ENCODE measurements around the gene CERS6.

CERS6 gene

DNA sequence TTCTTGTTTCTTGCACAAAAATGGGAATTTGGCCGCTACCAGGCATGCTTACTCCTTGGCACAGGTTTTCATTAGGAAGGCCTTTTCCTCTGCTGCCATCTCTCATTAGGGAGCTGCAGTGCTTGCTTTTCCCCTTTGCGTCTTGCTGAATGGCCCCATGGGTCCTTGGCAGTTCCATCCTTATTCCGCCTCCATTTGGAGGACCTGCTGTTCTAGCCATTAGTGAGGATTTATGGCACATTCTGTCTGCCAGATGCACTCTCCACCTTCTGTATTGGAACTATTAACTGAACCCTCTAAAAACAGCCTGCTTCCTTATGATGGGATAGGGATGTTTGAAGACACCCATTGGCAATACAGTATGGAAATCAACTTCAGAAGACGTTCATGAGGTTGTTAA, 242.9 kb downstream of the CERS6 start:
- no peak for DNase-seq (ENCODE audit: low read depth in 2 of 2)

GRCh38 chr2:168699844-168700417, 243.9 kb downstream of the CERS6 start:
- no peak for DNase-seq (ENCODE audit: low read depth in 2 of 2)

- no peak for DNase-seq (ENCODE audit: low read depth in 2 of 2)
These were observed 244.7 kb downstream of the CERS6 start for GRCh38 chr2:168700615-168701245.

DNA sequence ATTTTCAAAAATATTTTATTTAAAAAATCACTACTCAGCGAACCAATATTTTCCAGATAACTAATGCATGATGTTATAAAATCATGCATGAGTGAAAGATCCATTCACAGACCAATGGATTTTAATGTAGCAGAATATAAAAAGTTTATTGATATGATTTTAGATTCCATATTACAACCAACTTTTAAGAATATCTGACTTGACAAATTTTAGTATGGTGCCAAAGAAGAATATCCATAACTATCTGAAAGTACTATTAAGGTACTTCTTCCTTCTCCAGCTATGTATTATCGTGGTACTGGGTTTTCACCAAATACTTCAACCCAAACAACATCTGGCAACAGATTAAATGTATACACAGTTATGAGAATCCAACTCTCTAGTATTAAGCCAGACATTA, 246.5 kb downstream of the CERS6 start:
- DNase-seq (ENCODE audit: low read depth in 2 of 2): no peak

- DNase-seq (ENCODE audit: low read depth in 2 of 2): no peak
These were observed 247.9 kb downstream of the CERS6 start for GRCh38 chr2:168703926-168704325.

DNA sequence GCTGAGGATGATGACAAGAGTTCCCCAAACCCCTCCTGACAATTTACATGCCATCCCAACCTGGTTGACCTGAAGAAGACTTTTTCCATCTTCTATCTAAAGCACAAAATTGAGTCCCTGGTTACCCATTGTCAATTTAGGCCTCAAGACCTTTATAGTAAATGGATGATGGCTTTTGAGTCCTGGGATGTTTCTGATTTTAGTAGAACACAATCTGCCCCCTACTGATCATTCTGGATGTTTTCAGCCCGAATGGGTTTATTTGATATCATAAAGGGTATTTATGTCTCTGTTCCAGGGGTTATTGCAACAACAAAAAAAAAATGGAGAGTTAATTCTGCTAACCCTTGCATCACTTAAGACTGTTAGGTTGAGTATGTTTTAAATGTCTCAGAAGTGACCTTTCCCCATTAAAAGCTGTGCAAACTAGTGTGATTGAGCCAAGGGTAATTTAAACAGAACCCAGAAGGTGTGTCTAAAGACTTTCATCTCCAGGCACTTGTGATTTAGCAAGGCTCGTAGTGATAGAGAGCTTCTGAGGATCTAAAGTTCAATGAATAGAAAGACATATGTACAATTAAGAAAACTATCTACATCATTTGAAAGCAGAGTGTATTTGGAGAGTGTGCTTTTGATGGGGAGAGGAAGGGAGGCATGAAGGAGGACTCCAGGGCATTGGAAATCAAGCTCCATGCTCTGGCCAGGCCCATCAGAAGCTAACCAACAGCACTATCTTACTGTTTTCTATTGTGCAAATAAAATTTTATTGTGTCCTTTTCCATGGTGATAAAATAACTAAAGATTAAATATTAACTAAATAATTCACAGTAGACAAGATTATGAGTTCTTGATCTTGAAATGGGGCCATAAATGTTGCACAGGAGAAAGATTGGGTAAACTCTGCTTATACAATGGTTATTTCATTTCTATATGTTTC, 249.7 kb downstream of the CERS6 start:
- no peak for DNase-seq (ENCODE audit: low read depth in 2 of 2)

DNA sequence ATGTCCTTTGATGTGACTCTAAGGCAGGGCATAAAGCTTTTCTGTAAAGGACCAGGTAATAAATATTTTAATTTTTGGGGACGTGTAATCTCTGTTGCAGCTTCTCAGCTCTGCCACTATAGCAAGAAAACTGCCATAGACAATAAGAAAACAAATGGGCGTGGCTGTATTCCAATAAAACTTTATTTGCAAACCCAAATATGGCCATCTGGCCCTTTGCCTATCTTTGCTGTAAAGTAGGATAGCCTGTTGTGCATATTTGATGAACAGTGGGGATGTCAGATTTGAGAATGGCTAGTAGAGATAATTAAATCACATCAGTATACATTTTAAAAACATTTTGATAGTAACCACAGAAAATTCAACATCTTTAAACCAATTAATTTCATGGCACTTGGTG, 250.7 kb downstream of the CERS6 start:
- no peak for DNase-seq (ENCODE audit: low read depth in 2 of 2)

- no peak for DNase-seq (ENCODE audit: low read depth in 2 of 2)
These were observed 252.0 kb downstream of the CERS6 start for GRCh38 chr2:168708080-168708479.

- no peak for DNase-seq (ENCODE audit: low read depth in 2 of 2)
These were observed 254.8 kb downstream of the CERS6 start for GRCh38 chr2:168710754-168711467.

DNA sequence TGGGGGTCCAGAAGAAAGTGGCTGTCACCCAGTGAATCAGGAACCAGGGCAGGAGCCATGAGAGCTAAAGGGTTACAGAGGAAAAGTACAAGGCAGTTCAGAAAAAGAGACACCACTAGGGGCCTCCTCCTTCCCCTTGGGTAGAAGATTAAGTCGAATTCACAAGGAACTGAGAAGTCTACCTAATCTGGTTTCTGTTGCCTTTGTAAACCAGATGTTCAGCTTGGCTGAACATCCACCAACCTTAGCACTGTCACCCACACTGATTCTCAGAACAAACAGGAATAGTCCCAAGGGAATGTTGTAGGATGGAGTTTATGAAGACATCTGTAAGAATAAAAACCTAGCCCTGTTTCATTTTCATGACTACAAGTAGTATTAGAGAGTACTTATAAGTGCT, 256.0 kb downstream of the CERS6 start:
- DNase-seq (ENCODE audit: low read depth in 2 of 2): no peak

- no peak for DNase-seq (ENCODE audit: low read depth in 2 of 2)
These were observed 257.3 kb downstream of the CERS6 start for GRCh38 chr2:168713325-168713724.

- no peak for DNase-seq (ENCODE audit: low read depth in 2 of 2)
These were observed 259.8 kb downstream of the CERS6 start for GRCh38 chr2:168715849-168716248.

DNA sequence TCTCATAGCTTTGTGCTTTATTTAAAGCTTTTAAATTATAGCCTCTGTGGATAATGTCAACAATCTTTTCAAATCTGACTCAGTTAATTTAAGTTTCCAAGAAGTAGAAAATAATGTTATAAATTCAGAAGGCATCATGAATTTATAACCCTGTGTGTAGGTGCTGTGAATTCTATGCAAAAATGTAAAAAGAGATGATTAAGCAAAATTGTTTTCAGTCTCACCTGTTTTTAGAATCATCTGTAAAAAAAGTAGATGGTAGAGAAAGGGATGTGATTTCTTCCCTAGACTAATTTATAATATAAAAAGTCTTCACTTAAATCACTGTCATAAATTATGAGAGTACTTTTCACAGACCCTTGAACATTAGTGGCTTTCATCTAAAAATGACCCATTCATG, 260.8 kb downstream of the CERS6 start:
- no peak for DNase-seq (ENCODE audit: low read depth in 2 of 2)

DNA sequence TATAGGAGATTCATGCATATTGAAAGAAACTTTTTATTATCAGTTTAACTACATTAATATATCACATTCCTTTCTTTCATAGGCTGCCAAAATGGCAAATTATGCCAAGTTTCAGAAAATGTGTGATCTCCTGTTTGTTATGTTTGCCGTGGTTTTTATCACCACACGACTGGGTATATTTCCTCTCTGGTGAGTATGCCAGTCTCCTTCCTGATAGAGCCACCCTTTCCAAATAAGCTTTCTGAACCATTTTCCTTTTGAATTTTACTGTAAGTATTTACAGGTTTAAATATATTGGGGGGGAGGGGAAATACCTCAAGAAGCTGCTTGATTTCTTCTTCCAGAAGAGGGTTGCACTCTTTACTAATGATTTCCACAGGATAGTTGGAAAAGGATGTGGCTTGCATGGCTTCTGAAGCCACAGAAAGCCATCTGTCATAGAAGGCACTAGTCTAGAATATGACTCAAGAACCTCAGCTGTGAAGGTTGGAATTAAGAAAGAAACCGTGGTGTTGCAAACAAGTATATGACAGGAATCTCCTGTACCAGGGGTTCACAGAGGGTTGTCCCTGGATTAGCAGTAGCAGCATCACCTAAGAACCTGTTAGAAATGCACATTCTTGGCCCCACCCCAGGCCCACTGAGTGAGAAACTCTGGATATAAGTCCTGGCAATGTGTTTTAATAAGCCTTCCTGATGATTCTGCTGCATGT, 261.9 kb downstream of the CERS6 start:
- no peak for DNase-seq (ENCODE audit: low read depth in 2 of 2)

DNA sequence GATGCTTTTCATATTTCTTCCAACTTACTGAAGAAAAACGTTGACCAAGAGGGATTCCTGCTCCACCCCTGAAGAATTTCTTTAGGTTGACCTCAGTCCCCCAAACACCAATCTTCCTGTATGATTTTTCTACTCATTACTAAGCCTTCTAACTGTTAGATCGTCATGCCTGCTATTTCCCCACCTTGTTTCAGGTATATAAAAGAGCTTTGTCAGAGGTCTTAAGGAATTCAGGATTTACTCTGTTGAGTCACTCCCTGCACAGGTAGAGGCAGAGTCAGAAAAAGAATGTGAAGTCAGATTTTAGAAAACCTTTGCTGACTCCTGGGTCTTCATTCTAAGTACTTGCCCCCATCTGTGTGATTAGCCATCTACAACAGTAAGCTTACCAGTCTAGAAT, 262.6 kb downstream of the CERS6 start:
- DNase-seq (ENCODE audit: low read depth in 2 of 2): no peak

DNA sequence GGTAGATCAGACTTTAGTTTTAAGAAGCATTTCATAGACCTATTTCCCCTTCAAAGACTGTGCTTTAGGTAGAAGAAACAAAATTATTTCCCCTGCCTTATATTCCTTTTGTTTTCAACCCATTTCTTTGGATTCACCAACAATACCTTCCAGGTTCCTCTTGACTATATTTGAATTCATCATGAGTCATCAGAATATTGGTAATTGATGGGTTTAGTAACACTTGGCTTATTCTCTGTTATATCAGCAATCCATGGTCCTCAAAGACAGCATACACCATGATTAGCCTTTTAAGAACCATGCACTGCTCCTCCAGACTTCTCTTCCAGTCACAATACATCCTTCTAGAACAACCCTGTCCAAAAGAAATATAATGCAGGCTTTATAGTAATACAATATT, 263.4 kb downstream of the CERS6 start:
- no peak for DNase-seq (ENCODE audit: low read depth in 2 of 2)

DNA sequence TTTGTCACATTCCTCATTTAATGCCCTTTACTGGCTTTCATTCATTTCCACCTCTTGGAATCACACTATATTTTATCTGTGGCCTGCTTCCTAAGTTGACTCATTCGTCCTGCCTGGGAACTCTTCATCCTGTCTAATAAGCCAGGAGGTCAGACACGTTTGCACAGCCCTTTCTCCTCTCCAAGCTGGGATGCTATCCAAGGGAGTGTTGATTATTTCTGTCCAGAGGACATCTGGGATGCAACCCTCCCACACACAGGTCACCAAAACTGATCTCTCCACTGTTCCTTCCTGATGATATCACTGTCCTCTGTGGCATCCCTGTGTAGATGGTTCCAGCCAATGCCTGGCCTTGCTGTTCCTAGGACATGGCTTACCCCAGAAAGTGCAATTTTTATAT, 266.5 kb downstream of the CERS6 start:
- no peak for DNase-seq (ENCODE audit: low read depth in 2 of 2)

GRCh38 chr2:168723275-168723899, 267.3 kb downstream of the CERS6 start:
- no peak for DNase-seq (ENCODE audit: low read depth in 2 of 2)

DNA sequence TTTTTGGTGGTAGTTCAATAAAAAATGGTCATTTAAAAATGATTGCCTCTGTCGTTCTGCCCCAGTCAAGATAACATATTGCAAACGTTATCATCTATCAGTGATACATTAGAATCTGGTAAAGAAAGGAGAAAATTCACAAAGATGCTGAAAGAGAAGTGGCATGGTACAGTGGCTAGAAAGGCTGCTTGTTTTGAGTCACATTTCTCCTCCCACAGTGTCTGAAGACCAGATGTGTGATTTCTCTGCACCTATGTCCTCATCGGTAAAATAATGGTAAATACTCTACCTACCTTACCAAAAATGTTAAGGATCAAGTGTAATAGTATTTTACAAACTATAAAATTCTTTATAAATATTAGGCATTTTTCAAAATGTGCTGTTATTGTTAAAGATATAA, 270.3 kb downstream of the CERS6 start:
- no peak for DNase-seq (ENCODE audit: low read depth in 2 of 2)

DNA sequence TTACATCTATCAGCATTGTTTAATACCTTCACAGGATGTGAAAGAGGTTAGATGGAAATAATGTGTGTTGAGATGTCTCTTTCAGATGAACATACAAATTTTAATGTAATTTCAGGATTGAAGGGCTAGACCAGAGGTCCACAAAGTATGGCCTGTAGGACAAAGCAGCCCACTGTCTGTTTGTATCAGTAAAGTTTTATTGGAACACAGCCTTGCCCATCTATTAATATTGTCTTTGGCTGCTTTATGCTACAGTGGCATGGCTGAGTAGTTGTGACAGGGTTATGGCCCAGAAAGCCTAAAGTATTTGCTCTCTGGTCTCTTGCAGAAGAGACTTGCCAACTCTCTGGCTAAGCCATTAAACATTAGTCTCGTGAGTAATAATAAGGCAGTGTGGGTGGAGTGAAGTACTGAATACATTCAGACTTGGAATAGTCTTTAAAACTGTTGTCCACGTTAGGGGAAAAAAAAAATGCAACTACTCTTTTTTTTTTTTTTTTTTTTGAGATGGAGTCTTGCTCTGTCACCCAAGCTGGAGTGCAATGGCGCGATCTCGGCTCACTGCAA, 271.9 kb downstream of the CERS6 start:
- DNase-seq (ENCODE audit: low read depth in 2 of 2): no peak

DNA sequence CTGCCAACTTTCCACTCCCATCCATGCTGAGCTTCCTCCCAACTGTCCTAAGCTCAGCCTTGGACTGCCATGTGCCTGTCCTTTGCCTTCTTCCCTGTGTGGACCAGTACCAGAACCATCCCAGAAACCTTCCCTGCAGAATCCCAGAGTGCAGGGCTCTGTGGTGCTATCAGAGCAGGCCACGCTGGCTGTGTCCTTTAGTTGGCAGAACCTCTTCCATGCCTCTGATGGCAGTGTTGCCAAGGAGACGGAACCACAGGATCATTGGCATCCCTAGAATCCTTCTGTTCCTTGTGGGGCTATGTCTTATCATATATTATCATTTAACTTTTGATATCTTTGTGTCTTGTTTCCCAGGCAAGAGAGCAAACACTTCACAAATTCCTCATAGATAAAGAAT, 273.4 kb downstream of the CERS6 start:
- no peak for DNase-seq (ENCODE audit: low read depth in 2 of 2)
